HepG2 (cell line): ENCODE data around the gene FCN1. TPM values are rescaled to one million over a fixed set of nuclear protein-coding genes. Genes with fewer than 3 reads are reported as not detected.

Source experiments
- ATAC-seq: fragments of 200-7000 bp; cut with Tn5 transposase; 3 replicates; pipeline ENCODE4 v1.9.1; 2020; ENCODE audit warnings: mild to moderate bottlenecking, moderate library complexity
- BruUV-seq: library from RNA; stranded (reverse); fragments of 400-500 nt; replicated peaks from 2 replicates; lab custom pipeline; 2021; lab: Mats Ljungman, UMichigan
- CTCF ChIA-PET: fragments of 300-600 bp; formaldehyde crosslinking; extraction: SDS; loops from one replicate; lab custom pipeline; 2021; ENCODE audit warnings: low total read pairs, inconsistent platforms, low intra/inter-chr PET ratio; lab: Yijun Ruan, JAX
- POLR2A ChIA-PET: fragments of 350-600 bp; sonication (Branson Sonifier 250); formaldehyde crosslinking; loops from one replicate; lab custom pipeline; 2020; ENCODE audit warnings: antibody characterized with exemption, inconsistent platforms; lab: Yijun Ruan, JAX
- DNase-seq: peaks from one replicate; pipeline ENCODE4 v3.0.0-alpha.2; 2015; ENCODE audit warnings: low spot score
- FAIRE-seq: peaks from 3 replicates; lab custom pipeline; 2011; peaks lifted over from hg19 to GRCh38; lab: Jason Lieb, UNC
- H2AFZ ChIP-seq: one replicate; pipeline ENCODE4 v1.6.1; 2011; ENCODE audit warnings: low read length, inconsistent platforms
- H3K27ac ChIP-seq: fragments of 300-600 bp; 3 replicates; pipeline ENCODE4 v1.8.0; 2011; ENCODE audit warnings: mixed run types, mild to moderate bottlenecking, mixed read lengths, low read length, inconsistent platforms; ENCODE audit not compliant: insufficient read depth; ENCODE audit errors: extremely low read length
- H3K27me3 ChIP-seq, 2 experiments: fragments of 200-600 bp in 1 of 2; 2 replicates in 1 of 2; 3 replicates in 1 of 2; pipeline versions ENCODE4 v1.6.0 to v1.8.0; 2011; ENCODE audit warnings: low read length in 2 of 2, mild to moderate bottlenecking in 2 of 2, moderate library complexity in 2 of 2, inconsistent platforms in 1 of 2; ENCODE audit not compliant: insufficient read depth in 2 of 2, control insufficient read depth in 1 of 2
- H3K36me3 ChIP-seq, 2 experiments: fragments of 200-600 bp in 1 of 2; replicated peaks in 1 of 2; 2 replicates in 1 of 2; 3 replicates in 1 of 2; pipeline versions ENCODE4 v1.5.1 to v1.8.0; 2011; ENCODE audit warnings: low read length in 2 of 2, inconsistent platforms in 1 of 2; ENCODE audit not compliant: insufficient read depth in 2 of 2, control insufficient read depth in 1 of 2
- H3K4me1 ChIP-seq: 2 replicates; pipeline ENCODE4 v1.5.1; 2012; ENCODE audit warnings: low read length, inconsistent platforms; ENCODE audit not compliant: insufficient read depth
- H3K4me2 ChIP-seq: 2 replicates; pipeline ENCODE4 v1.6.0; 2011; ENCODE audit warnings: low read depth, low read length, inconsistent platforms
- H3K4me3 ChIP-seq, 3 experiments: fragments of 200-600 bp in 1 of 3; sonication (generic), shearing (Covaris generic) in 1 of 3; replicated peaks in 1 of 3; 2 replicates each; pipeline ENCODE4 v1.5.1; 2011 to 2016; ENCODE audit warnings: low read length in 3 of 3, inconsistent platforms in 2 of 3, low read depth in 2 of 3, mild to moderate bottlenecking in 2 of 3, control low read depth in 1 of 3, mixed read lengths in 1 of 3; ENCODE audit not compliant: insufficient read depth in 1 of 3
- H3K79me2 ChIP-seq: one replicate; pipeline ENCODE4 v1.6.1; 2011; ENCODE audit warnings: low read length, inconsistent platforms; ENCODE audit not compliant: insufficient read depth
- H3K9ac ChIP-seq: 2 replicates; pipeline ENCODE4 v1.6.0; 2011; ENCODE audit warnings: mild to moderate bottlenecking, low read depth, low read length, inconsistent platforms; ENCODE audit not compliant: insufficient read depth
- H3K9me3 ChIP-seq: 2 replicates; pipeline ENCODE4 v1.5.1; 2012; ENCODE audit warnings: mild to moderate bottlenecking, low read length
- H4K20me1 ChIP-seq: 2 replicates; pipeline ENCODE4 v1.6.0; 2011; ENCODE audit warnings: inconsistent platforms, mild to moderate bottlenecking, low read length, moderate library complexity; ENCODE audit not compliant: insufficient read depth
- E2F5 ChIP-seq: sonication (generic); formaldehyde crosslinking; conservative IDR thresholded peaks from 2 replicates; pipeline ENCODE4 v1.4.0; 2020; ENCODE audit warnings: missing genetic modification reagents
- ELF4 ChIP-seq: sonication (generic); formaldehyde crosslinking; IDR thresholded peaks from 2 replicates; pipeline ENCODE4 v1.5.0; 2020; ENCODE audit warnings: missing genetic modification reagents, mild to moderate bottlenecking, moderate library complexity, borderline replicate concordance
- FOSL1 ChIP-seq: sonication (generic); formaldehyde crosslinking; IDR thresholded peaks from 2 replicates; pipeline ENCODE4 v1.9.0; 2021; ENCODE audit warnings: missing genetic modification reagents, borderline replicate concordance
- FOSL2 ChIP-seq: sonication (generic); formaldehyde crosslinking; IDR thresholded peaks from 2 replicates; pipeline ENCODE4 v1.4.0; 2020; ENCODE audit warnings: missing genetic modification reagents
- HNRNPH1 ChIP-seq: fragments of 200-400 bp; formaldehyde crosslinking; optimal IDR thresholded peaks from 2 replicates; pipeline ENCODE3; 2017; ENCODE audit warnings: mild to moderate bottlenecking, low read depth, low read length
- ISX ChIP-seq: sonication (generic); formaldehyde crosslinking; conservative IDR thresholded peaks from 2 replicates; pipeline ENCODE4 v1.5.0; 2020; ENCODE audit warnings: missing genetic modification reagents
- KAT7 ChIP-seq: IDR thresholded peaks from 2 replicates; pipeline ENCODE4 v1.6.1; 2018; ENCODE audit warnings: borderline replicate concordance, missing compliant biosample characterization
- POLR2G ChIP-seq: fragments of 200-400 bp; formaldehyde crosslinking; IDR thresholded peaks from 2 replicates; pipeline ENCODE4 v1.6.1; 2018; ENCODE audit warnings: mild to moderate bottlenecking, low read depth, low read length, moderate library complexity
- SIN3A ChIP-seq: IDR thresholded peaks from 2 replicates; pipeline ENCODE4 v1.6.1; 2011; ENCODE audit warnings: low read depth, mild to moderate bottlenecking, control low read depth, low read length, borderline replicate concordance
- STAG1 ChIP-seq: sonication (generic); formaldehyde crosslinking; IDR thresholded peaks from 2 replicates; pipeline ENCODE4 v1.4.0; 2020; ENCODE audit warnings: missing genetic modification reagents
- ZFYVE20 ChIP-seq: sonication (generic); formaldehyde crosslinking; IDR thresholded peaks from 2 replicates; pipeline ENCODE4 v1.8.0; 2023; ENCODE audit warnings: low read depth, mild to moderate bottlenecking, moderate library complexity, missing genetic modification reagents, borderline replicate concordance
- ZNF207 ChIP-seq: fragments of 450-650 bp; IDR thresholded peaks from 2 replicates; pipeline ENCODE4 v1.6.1; 2016; ENCODE audit warnings: antibody characterized with exemption, borderline replicate concordance
- WGBS: methylation state at CpG from one replicate; pipeline ENCODE4 v1.1.6; 2017; ENCODE audit warnings: low lambda C conversion rate; 5-methylcytosine and 5-hydroxymethylcytosine counted together
- in situ Hi-C: cut with HindIII; loops from 2 replicates; pipeline ENCODE4 v1.10.0; 2017; ENCODE audit warnings: low pct_unique_long_range_greater_than_20kb; ENCODE audit not compliant: extremely low pct_ligation_motif_present
- intact Hi-C: fragments of 100-400 bp; cut with micrococcal nuclease; formaldehyde crosslinking; loops from one replicate; pipeline ENCODE4 v1.10.0; 2022; ENCODE audit not compliant: unreplicated experiment
- polyA plus RNA-seq, 8 experiments: library from polyadenylated mRNA; depleted of rRNA in 3 of 8; stranded (reverse) in 7 of 8; unstranded in 1 of 8; fragments of >200 nt; fragmentation: Illumina TruSeq in 4 of 8; extraction: Trizol in 4 of 8; gene quantifications; 2 replicates each; pipeline versions ENCODE4 v1.2.1 to v1.2.3, GENCODE V29; 2011 to 2016; ENCODE audit warnings: low read depth in 4 of 8, missing spikeins in 1 of 8, mixed read lengths in 1 of 8; ENCODE audit not compliant: insufficient read depth in 1 of 8
- total RNA-seq, 5 experiments: library from RNA; depleted of rRNA; stranded (reverse); fragments of >200 nt; fragmentation: Illumina TruSeq; extraction: Trizol; gene quantifications; 2 replicates each; pipeline ENCODE4 v1.2.3, GENCODE V29; 2016; ENCODE audit warnings: low read depth in 1 of 5
- TF ChIP-seq, protein P1 (sequence below), 2 experiments: IDR thresholded peaks; 2 replicates each; pipeline ENCODE4 v1.6.1; 2011 to 2012; ENCODE audit warnings: low read length in 2 of 2, borderline replicate concordance in 1 of 2, low read depth in 1 of 2, mild to moderate bottlenecking in 1 of 2, moderate library complexity in 1 of 2
- TF ChIP-seq, protein P2 (sequence below): sonication (generic); formaldehyde crosslinking; IDR thresholded peaks from 2 replicates; pipeline ENCODE4 v1.9.0; 2022; ENCODE audit warnings: low read depth, missing genetic modification reagents
- TF ChIP-seq, protein P3 (sequence below): sonication (generic); formaldehyde crosslinking; IDR thresholded peaks from 2 replicates; pipeline ENCODE4 v1.9.0; 2021; ENCODE audit warnings: missing genetic modification reagents, borderline replicate concordance

The FCN1 gene
- total and polyA plus RNA-seq, 2 of the 13 experiments (the other 11 are each of a cell fraction or from before 2014, with no cell fraction given), result not detected

DNA sequence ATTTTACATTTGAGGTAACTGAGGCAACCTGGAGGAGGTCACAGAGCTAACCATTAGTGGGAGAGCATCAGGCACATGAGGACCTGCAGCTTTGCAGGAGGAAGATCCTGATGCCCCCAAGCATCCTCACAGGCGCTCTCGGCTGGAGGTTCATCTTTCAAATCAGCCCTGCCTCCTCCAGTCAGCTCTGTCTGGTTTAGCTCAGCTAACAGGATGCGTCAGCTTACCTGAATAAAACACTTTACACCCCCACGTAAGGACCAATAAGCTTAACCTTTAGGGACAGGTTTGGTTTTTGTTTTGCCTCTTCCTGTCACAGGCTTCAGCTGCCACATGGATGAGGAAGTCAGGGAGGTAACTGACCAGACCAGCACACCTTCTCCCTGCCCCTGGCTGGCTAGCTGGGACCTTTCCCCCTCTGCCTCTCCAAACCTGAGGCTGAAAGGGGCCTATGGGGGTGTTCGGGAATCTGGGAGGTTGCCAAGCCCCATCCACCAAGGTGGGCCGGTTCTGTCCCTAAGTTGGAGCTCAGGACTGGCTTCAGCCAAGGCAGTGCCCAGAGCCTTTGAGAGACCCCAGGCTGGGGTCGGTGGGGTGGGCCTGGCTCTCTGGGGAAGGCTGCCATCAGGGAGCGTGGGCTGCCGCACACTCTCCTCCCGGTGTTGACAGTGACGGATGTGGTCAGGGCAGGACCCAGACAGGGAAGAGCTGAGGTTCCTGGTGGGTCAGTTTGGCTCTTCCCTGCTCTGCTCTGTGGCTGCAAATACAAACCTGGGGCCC, 20.0 kb upstream of the FCN1 start:
- Histone ChIP-seq H3K79me2 (no peaks in the 10 kb centered on the region), H3K4me3 (no peak overlapping the region), H2AFZ (no peak overlapping the region), H3K4me2 (no peak overlapping the region), H3K36me3 (no peaks in the 10 kb centered on the region), H4K20me1 (0 out of 2 replicates have a peak, but pooled peaks cover 2% of the 10 kb centered on the region), H3K4me1 (no peaks in the 10 kb centered on the region), H3K27ac (no peak overlapping the region), H3K9ac (no peak overlapping the region), H3K27me3 (peaks cover 14 to 78% of the 10 kb centered on the region in 2 experiments), H3K9me3 (no peaks in the 10 kb centered on the region)
- FAIRE-seq (no peak), ATAC-seq (no peak), DNase-seq (no peak)
- WGBS, result 38% methylated on average over 2 of the region's 11 CpGs
- in situ Hi-C loops, result no loop called here
- intact Hi-C loops, result no loop called here
- TF ChIP-seq ZNF207 (no peak), STAG1 (no peak), ISX (no peak), FOSL1 (CRISPR knock-in tag) (no peak), POLR2G (no peak), KAT7 (CRISPR knock-in tag) (no peak), ZFYVE20 (no peak), HNRNPH1 (no peak), FOSL2 (no peak), SIN3A (no peak), ELF4 (CRISPR knock-in tag) (no peak), E2F5 (CRISPR knock-in tag) (no peak)
- TF ChIP-seq, protein P1, sequence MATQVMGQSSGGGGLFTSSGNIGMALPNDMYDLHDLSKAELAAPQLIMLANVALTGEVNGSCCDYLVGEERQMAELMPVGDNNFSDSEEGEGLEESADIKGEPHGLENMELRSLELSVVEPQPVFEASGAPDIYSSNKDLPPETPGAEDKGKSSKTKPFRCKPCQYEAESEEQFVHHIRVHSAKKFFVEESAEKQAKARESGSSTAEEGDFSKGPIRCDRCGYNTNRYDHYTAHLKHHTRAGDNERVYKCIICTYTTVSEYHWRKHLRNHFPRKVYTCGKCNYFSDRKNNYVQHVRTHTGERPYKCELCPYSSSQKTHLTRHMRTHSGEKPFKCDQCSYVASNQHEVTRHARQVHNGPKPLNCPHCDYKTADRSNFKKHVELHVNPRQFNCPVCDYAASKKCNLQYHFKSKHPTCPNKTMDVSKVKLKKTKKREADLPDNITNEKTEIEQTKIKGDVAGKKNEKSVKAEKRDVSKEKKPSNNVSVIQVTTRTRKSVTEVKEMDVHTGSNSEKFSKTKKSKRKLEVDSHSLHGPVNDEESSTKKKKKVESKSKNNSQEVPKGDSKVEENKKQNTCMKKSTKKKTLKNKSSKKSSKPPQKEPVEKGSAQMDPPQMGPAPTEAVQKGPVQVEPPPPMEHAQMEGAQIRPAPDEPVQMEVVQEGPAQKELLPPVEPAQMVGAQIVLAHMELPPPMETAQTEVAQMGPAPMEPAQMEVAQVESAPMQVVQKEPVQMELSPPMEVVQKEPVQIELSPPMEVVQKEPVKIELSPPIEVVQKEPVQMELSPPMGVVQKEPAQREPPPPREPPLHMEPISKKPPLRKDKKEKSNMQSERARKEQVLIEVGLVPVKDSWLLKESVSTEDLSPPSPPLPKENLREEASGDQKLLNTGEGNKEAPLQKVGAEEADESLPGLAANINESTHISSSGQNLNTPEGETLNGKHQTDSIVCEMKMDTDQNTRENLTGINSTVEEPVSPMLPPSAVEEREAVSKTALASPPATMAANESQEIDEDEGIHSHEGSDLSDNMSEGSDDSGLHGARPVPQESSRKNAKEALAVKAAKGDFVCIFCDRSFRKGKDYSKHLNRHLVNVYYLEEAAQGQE (IDR thresholded peaks at IDR 0.05; ENCODE audit: borderline replicate concordance in 1 of 2, low read depth in 1 of 2, low read length in 2 of 2), result no peak
- TF ChIP-seq, protein P2, sequence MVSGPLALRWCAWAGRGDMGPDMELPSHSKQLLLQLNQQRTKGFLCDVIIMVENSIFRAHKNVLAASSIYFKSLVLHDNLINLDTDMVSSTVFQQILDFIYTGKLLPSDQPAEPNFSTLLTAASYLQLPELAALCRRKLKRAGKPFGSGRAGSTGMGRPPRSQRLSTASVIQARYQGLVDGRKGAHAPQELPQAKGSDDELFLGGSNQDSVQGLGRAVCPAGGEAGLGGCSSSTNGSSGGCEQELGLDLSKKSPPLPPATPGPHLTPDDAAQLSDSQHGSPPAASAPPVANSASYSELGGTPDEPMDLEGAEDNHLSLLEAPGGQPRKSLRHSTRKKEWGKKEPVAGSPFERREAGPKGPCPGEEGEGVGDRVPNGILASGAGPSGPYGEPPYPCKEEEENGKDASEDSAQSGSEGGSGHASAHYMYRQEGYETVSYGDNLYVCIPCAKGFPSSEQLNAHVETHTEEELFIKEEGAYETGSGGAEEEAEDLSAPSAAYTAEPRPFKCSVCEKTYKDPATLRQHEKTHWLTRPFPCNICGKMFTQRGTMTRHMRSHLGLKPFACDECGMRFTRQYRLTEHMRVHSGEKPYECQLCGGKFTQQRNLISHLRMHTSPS (CRISPR knock-in tag), result no peak
- TF ChIP-seq, protein P3, sequence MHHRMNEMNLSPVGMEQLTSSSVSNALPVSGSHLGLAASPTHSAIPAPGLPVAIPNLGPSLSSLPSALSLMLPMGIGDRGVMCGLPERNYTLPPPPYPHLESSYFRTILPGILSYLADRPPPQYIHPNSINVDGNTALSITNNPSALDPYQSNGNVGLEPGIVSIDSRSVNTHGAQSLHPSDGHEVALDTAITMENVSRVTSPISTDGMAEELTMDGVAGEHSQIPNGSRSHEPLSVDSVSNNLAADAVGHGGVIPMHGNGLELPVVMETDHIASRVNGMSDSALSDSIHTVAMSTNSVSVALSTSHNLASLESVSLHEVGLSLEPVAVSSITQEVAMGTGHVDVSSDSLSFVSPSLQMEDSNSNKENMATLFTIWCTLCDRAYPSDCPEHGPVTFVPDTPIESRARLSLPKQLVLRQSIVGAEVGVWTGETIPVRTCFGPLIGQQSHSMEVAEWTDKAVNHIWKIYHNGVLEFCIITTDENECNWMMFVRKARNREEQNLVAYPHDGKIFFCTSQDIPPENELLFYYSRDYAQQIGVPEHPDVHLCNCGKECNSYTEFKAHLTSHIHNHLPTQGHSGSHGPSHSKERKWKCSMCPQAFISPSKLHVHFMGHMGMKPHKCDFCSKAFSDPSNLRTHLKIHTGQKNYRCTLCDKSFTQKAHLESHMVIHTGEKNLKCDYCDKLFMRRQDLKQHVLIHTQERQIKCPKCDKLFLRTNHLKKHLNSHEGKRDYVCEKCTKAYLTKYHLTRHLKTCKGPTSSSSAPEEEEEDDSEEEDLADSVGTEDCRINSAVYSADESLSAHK, result no peak
- ChIA-PET CTCF (no interaction called here), POLR2A (no interaction called here)
- BruUV-seq, result no TSS peak
